SK-N-SH (cell line): ENCODE data around the gene MAP3K2. TPM values are rescaled to one million over a fixed set of nuclear protein-coding genes. Genes with fewer than 3 reads are reported as not detected.

ENCODE experiments used
- CTCF ChIA-PET: fragments of 300-600, 350-600 bp; formaldehyde crosslinking; extraction: SDS; loops from one replicate; lab custom pipeline; 2021; lab: Yijun Ruan, JAX
- POLR2A ChIA-PET: fragments of 350-600 bp; sonication (Branson Sonifier 250); formaldehyde crosslinking; extraction: SDS; loops from one replicate; lab custom pipeline; 2020; ENCODE audit warnings: antibody characterized with exemption, inconsistent platforms; lab: Yijun Ruan, JAX
- DNase-seq: peaks from one replicate; pipeline ENCODE4 v3.0.0; 2012
- H2AFZ ChIP-seq: fragments of 200-600 bp; sonication (generic); 2 replicates; pipeline ENCODE4 v1.8.1; 2016; ENCODE audit warnings: antibody characterized with exemption, mild to moderate bottlenecking, low read depth
- H3F3A ChIP-seq: fragments of 200-600 bp; sonication (generic); replicated peaks from 2 replicates; pipeline ENCODE3; 2016; ENCODE audit warnings: antibody characterized with exemption, mild to moderate bottlenecking; ENCODE audit not compliant: insufficient read depth
- H3K27ac ChIP-seq, 2 experiments: fragments of 200-500 bp in 1 of 2; fragments of 200-600 bp in 1 of 2; sonication (Bioruptor generic) in 1 of 2; sonication (generic), shearing (Covaris generic) in 1 of 2; 2 replicates each; pipeline versions ENCODE4 v1.5.1 to v1.6.1; 2014 to 2016; ENCODE audit warnings: low read depth in 2 of 2, inconsistent platforms in 1 of 2, low read length in 1 of 2, mild to moderate bottlenecking in 1 of 2, mixed read lengths in 1 of 2
- H3K27me3 ChIP-seq: fragments of 200-600 bp; sonication (generic), shearing (Covaris generic); 2 replicates; pipeline ENCODE4 v1.6.1; 2016; ENCODE audit warnings: mixed run types; ENCODE audit not compliant: insufficient read depth
- H3K36me3 ChIP-seq, 2 experiments: fragments of 200-500 bp in 1 of 2; fragments of 200-600 bp in 1 of 2; sonication (Bioruptor generic) in 1 of 2; sonication (generic) in 1 of 2; replicated peaks in 1 of 2; 2 replicates each; pipeline versions ENCODE3 to v1.5.1; 2014 to 2016; ENCODE audit warnings: low read length in 1 of 2, mild to moderate bottlenecking in 1 of 2; ENCODE audit not compliant: insufficient read depth in 2 of 2, control insufficient read depth in 1 of 2
- H3K4me1 ChIP-seq, 2 experiments: fragments of 200-500 bp in 1 of 2; fragments of 200-600 bp in 1 of 2; sonication (Bioruptor generic) in 1 of 2; sonication (generic), shearing (Covaris generic) in 1 of 2; 2 replicates each; pipeline versions ENCODE4 v1.5.1 to v1.6.1; 2014 to 2016; ENCODE audit warnings: low read depth in 1 of 2, low read length in 1 of 2, mixed run types in 1 of 2; ENCODE audit not compliant: insufficient read depth in 2 of 2, control insufficient read depth in 1 of 2
- H3K4me2 ChIP-seq: fragments of 200-600 bp; sonication (generic), shearing (Covaris generic); 2 replicates; pipeline ENCODE4 v1.6.1; 2017; ENCODE audit warnings: mixed run types
- H3K4me3 ChIP-seq, 2 experiments: fragments of 200-500 bp in 1 of 2; fragments of 200-600 bp in 1 of 2; sonication (Bioruptor generic) in 1 of 2; sonication (generic), shearing (Covaris generic) in 1 of 2; 2 replicates each; pipeline versions ENCODE4 v1.5.1 to v1.8.1; 2014 to 2016; ENCODE audit warnings: low read depth in 2 of 2, inconsistent platforms in 1 of 2, low read length in 1 of 2, mild to moderate bottlenecking in 1 of 2, mixed read lengths in 1 of 2, moderate library complexity in 1 of 2
- H3K79me2 ChIP-seq: fragments of 200-600 bp; sonication (generic); 2 replicates; pipeline ENCODE4 v1.8.1; 2017; ENCODE audit warnings: mild to moderate bottlenecking; ENCODE audit not compliant: insufficient read depth
- H3K9ac ChIP-seq: fragments of 200-600 bp; sonication (generic); 2 replicates; pipeline ENCODE4 v1.6.1; 2017; ENCODE audit warnings: mixed run types
- H3K9me2 ChIP-seq: fragments of 200-600 bp; sonication (generic); 2 replicates; pipeline ENCODE4 v1.6.1; 2017; ENCODE audit warnings: mixed run types
- H3K9me3 ChIP-seq: fragments of 200-600 bp; sonication (generic); 2 replicates; pipeline ENCODE4 v1.6.1; 2017; ENCODE audit warnings: mixed run types, mild to moderate bottlenecking, moderate library complexity
- H4K20me1 ChIP-seq: fragments of 200-600 bp; sonication (generic); 2 replicates; pipeline ENCODE4 v1.6.1; 2017; ENCODE audit warnings: mild to moderate bottlenecking, mixed run types; ENCODE audit not compliant: insufficient read depth
- CHD2 ChIP-seq: fragments of 150-350 bp; IDR thresholded peaks from 2 replicates; pipeline ENCODE4 v1.6.1; 2018; ENCODE audit warnings: low read length; ENCODE audit not compliant: partially characterized antibody
- EZH2phosphoT487 ChIP-seq: fragments of 200-600 bp; sonication (generic); IDR thresholded peaks from 2 replicates; pipeline ENCODE4 v1.6.1; 2017; ENCODE audit warnings: low read depth, mixed run types, mild to moderate bottlenecking, antibody characterized with exemption, moderate library complexity, borderline replicate concordance
- FOSL2 ChIP-seq: IDR thresholded peaks from 2 replicates; pipeline ENCODE4 v1.4.0; 2012; ENCODE audit warnings: low read depth, mild to moderate bottlenecking, moderate library complexity, borderline replicate concordance
- FOXJ3 ChIP-seq: sonication (generic); formaldehyde crosslinking; IDR thresholded peaks from 2 replicates; pipeline ENCODE4 v1.5.1; 2020; ENCODE audit warnings: mild to moderate bottlenecking, missing genetic modification reagents
- FOXM1 ChIP-seq: IDR thresholded peaks from 2 replicates; pipeline ENCODE4 v1.4.0; 2012; ENCODE audit warnings: low read depth, mild to moderate bottlenecking
- GABPA ChIP-seq: IDR thresholded peaks from 2 replicates; pipeline ENCODE4 v1.4.0; 2012; ENCODE audit warnings: low read depth, mild to moderate bottlenecking
- GATA2 ChIP-seq: sonication (generic); formaldehyde crosslinking; IDR thresholded peaks from 2 replicates; pipeline ENCODE4 v1.5.0; 2020; ENCODE audit warnings: mild to moderate bottlenecking, missing genetic modification reagents
- MAX ChIP-seq: IDR thresholded peaks from 2 replicates; pipeline ENCODE4 v1.4.0; 2012; ENCODE audit warnings: low read depth
- MXI1 ChIP-seq: IDR thresholded peaks from 2 replicates; pipeline ENCODE4 v1.6.1; 2012; ENCODE audit warnings: mild to moderate bottlenecking, low read depth, low read length, improper control_type of control experiment
- NRF1 ChIP-seq: IDR thresholded peaks from 2 replicates; pipeline ENCODE4 v1.6.1; 2012; ENCODE audit warnings: low read depth, mild to moderate bottlenecking, low read length
- PBX3 ChIP-seq: IDR thresholded peaks from 2 replicates; pipeline ENCODE4; 2012
- POLR2AphosphoS5 ChIP-seq: IDR thresholded peaks from 2 replicates; pipeline ENCODE4 v1.6.1; 2012; ENCODE audit warnings: low read depth, low read length
- RAD21 ChIP-seq: IDR thresholded peaks from 2 replicates; pipeline ENCODE4 v1.6.1; 2012; ENCODE audit warnings: mild to moderate bottlenecking, low read length
- RCOR1 ChIP-seq: fragments of 150-350 bp; IDR thresholded peaks from 2 replicates; pipeline ENCODE4 v1.6.1; 2017; ENCODE audit warnings: antibody characterized with exemption, low read length
- RFX5 ChIP-seq: IDR thresholded peaks from 2 replicates; pipeline ENCODE4 v1.6.1; 2012; ENCODE audit warnings: mild to moderate bottlenecking, improper control_type of control experiment, low read length
- RXRA ChIP-seq: IDR thresholded peaks from 2 replicates; pipeline ENCODE4 v1.4.0; 2012; ENCODE audit warnings: low read depth, mild to moderate bottlenecking, borderline replicate concordance
- SMC3 ChIP-seq: IDR thresholded peaks from 2 replicates; pipeline ENCODE4 v1.6.1; 2012; ENCODE audit warnings: low read depth, low read length, improper control_type of control experiment
- TCF12 ChIP-seq: IDR thresholded peaks from 2 replicates; pipeline ENCODE4 v1.4.0; 2012
- YY1 ChIP-seq: IDR thresholded peaks from 2 replicates; pipeline ENCODE4 v1.4.0; 2012; ENCODE audit warnings: low read depth, mild to moderate bottlenecking
- ZBTB33 ChIP-seq: IDR thresholded peaks from 2 replicates; pipeline ENCODE4 v1.4.0; 2012; ENCODE audit warnings: low read depth, borderline replicate concordance
- WGBS: methylation state at CpG from one replicate; pipeline ENCODE4 v1.1.6; 2017; ENCODE audit warnings: low lambda C conversion rate; 5-methylcytosine and 5-hydroxymethylcytosine counted together
- polyA plus RNA-seq, 3 experiments: library from polyadenylated mRNA; depleted of rRNA; stranded (reverse); fragments of >200 nt; gene quantifications; 2 replicates each; pipeline ENCODE4 v1.2.3, GENCODE V29; 2012

Gene MAP3K2
- polyA plus RNA-seq, 1 of the 3 experiments (the other 2 are of a cell fraction), result 2.7 TPM

- peaks cover 8% of the 10 kb centered on the region for H3F3A ChIP-seq
- ChIA-PET CTCF (interaction anchor here (1.0 to 1.2 kb wide), 3 partner anchors 9 to 109 kb away, joined by 3 read pairs; no protein-coding TSS in a partner anchor), POLR2A (no interaction called here)
- no peaks in the 10 kb centered on the region for H3K9me3 ChIP-seq
- H3K9ac ChIP-seq, result no peak overlapping the region
- peaks cover 64% of the 10 kb centered on the region for H4K20me1 ChIP-seq
- no peak overlapping the region for H3K27ac ChIP-seq
- H2AFZ ChIP-seq, result no peak overlapping the region
- H3K36me3 ChIP-seq, result no peaks in the 10 kb centered on the region
- 99% methylated on average over 10 of the region's 10 CpGs for WGBS
- H3K9me2 ChIP-seq, result no peaks in the 10 kb centered on the region
- no peaks in the 10 kb centered on the region for H3K27me3 ChIP-seq
- no peak for TF ChIP-seq ZBTB33
- no peak for TF ChIP-seq CHD2
- no peak for TF ChIP-seq MAX
- TF ChIP-seq GABPA, result no peak
- no peak for TF ChIP-seq EZH2phosphoT487
- TF ChIP-seq FOXM1, result no peak
- TF ChIP-seq RFX5, result no peak
- no peak for TF ChIP-seq GATA2 (CRISPR knock-in tag)
- no peak for TF ChIP-seq POLR2AphosphoS5
- TF ChIP-seq MXI1, result no peak
- no peak for TF ChIP-seq NRF1
- TF ChIP-seq RAD21, result no peak
- no peak for TF ChIP-seq RXRA
- no peak for TF ChIP-seq SMC3
- no peak for TF ChIP-seq PBX3
- TF ChIP-seq FOSL2, result no peak
- no peak for TF ChIP-seq YY1
- no peak for TF ChIP-seq RCOR1
- H3K4me1 ChIP-seq, result no peaks in the 10 kb centered on the region
- no peak for DNase-seq
- peaks cover 100% of the 10 kb centered on the region for H3K79me2 ChIP-seq
- H3K4me3 ChIP-seq, result no peak overlapping the region
- no peak overlapping the region for H3K4me2 ChIP-seq
These were observed 17.8 kb downstream of the MAP3K2 start for GRCh38 chr2:127370010-127370409.

GRCh38 chr2:127365211-127365643, 22.5 kb downstream of the MAP3K2 start:
- Histone ChIP-seq H3K4me1 (peaks cover 10 to 13% of the 10 kb centered on the region in 2 experiments; a peak in 3 of 4 replicates), H3K9me3 (no peaks in the 10 kb centered on the region), H3K9me2 (no peaks in the 10 kb centered on the region), H3K27me3 (no peaks in the 10 kb centered on the region), H3K36me3 (no peaks in the 10 kb centered on the region), H2AFZ (no peak overlapping the region), H3K4me2 (no peak overlapping the region), H3K9ac (no peak overlapping the region), H3K79me2 (peaks cover 100% of the 10 kb centered on the region), H4K20me1 (peaks cover 77% of the 10 kb centered on the region), H3K27ac (no peak overlapping the region), H3F3A (peaks cover 8% of the 10 kb centered on the region), H3K4me3 (no peak overlapping the region)
- TF ChIP-seq POLR2AphosphoS5 (no peak), GATA2 (CRISPR knock-in tag) (no peak), TCF12 (no peak), CHD2 (no peak), RFX5 (no peak), FOXJ3 (CRISPR knock-in tag) (no peak)
- ChIA-PET CTCF (interaction anchor here (0.8 to 3.4 kb wide), 3 partner anchors 41 to 114 kb away, joined by 5 to 13 read pairs (median 5); no protein-coding TSS in a partner anchor), POLR2A (no interaction called here)
- no peak for DNase-seq
- WGBS, result 71% methylated on average over 2 of the region's 2 CpGs
